HCT116 (cell line): Measurements from ENCODE around the gene TFCP2L1. TPM values are rescaled to one million over a fixed set of nuclear protein-coding genes. Genes with fewer than 3 reads are reported as not detected.

Experiments
- ATAC-seq: fragments of 200-7000 bp; cut with Tn5 transposase; 2 replicates; pipeline ENCODE4 v1.9.1; 2020; ENCODE audit warnings: mild to moderate bottlenecking, moderate library complexity
- BruUV-seq: library from RNA; stranded (reverse); fragments of 400-500 nt; replicated peaks from 2 replicates; lab custom pipeline; 2021; lab: Mats Ljungman, UMichigan
- CTCF ChIA-PET: fragments of 300-600 bp; sonication (Branson Sonifier 250); formaldehyde crosslinking; loops from one replicate; lab custom pipeline; 2021; ENCODE audit warnings: antibody characterized with exemption; lab: Charles Lee
- POLR2A ChIA-PET: fragments of 300-600, 350-600 bp; sonication (Branson Sonifier 250); formaldehyde crosslinking; loops from one replicate; lab custom pipeline; 2021; ENCODE audit warnings: antibody characterized with exemption; lab: Charles Lee
- RAD21 ChIA-PET, 2 experiments: fragments of 300-600 bp; sonication (Branson Sonifier 250); formaldehyde crosslinking; loops; one replicate each; lab custom pipeline; 2023; ENCODE audit warnings: low total read pairs in 2 of 2; ENCODE audit not compliant: uncharacterized antibody in 2 of 2, unreplicated experiment in 2 of 2, low non-redundant PET in 1 of 2; lab: Charles Lee
- DNase-seq: peaks from one replicate; pipeline ENCODE4 v3.0.0-alpha.2; 2010; ENCODE audit warnings: low read depth, low spot score
- H2AFZ ChIP-seq: fragments of 200-600 bp; shearing (Covaris generic), sonication (generic); 2 replicates; pipeline ENCODE4 v1.6.1; 2017; ENCODE audit warnings: low read depth, mixed run types, mixed read lengths, antibody characterized with exemption, low read length; ENCODE audit not compliant: poor library complexity, severe bottlenecking
- H3K27ac ChIP-seq: 2 replicates; pipeline ENCODE4 v1.5.1; 2012; ENCODE audit warnings: low read depth, low read length
- H3K27me3 ChIP-seq: fragments of 200-600 bp; sonication (generic); 2 replicates; pipeline ENCODE4 v1.6.1; 2016; ENCODE audit warnings: mixed run types, low read length, mixed read lengths; ENCODE audit not compliant: insufficient read depth
- H3K36me3 ChIP-seq, 2 experiments: fragments of 200-500 bp in 1 of 2; fragments of 200-600 bp in 1 of 2; sonication (Bioruptor generic) in 1 of 2; sonication (generic) in 1 of 2; 2 replicates each; pipeline versions ENCODE4 v1.5.1 to v1.6.1; 2014 to 2016; ENCODE audit warnings: low read length in 2 of 2, inconsistent platforms in 1 of 2, mixed read lengths in 1 of 2, mixed run types in 1 of 2; ENCODE audit not compliant: insufficient read depth in 2 of 2, control insufficient read depth in 1 of 2
- H3K4me1 ChIP-seq, 2 experiments: fragments of 200-600 bp in 1 of 2; sonication (generic) in 1 of 2; 2 replicates each; pipeline versions ENCODE4 v1.5.1 to v1.6.1; 2012 to 2017; ENCODE audit warnings: low read length in 2 of 2, inconsistent platforms in 1 of 2, mild to moderate bottlenecking in 1 of 2, mixed read lengths in 1 of 2, mixed run types in 1 of 2, moderate library complexity in 1 of 2; ENCODE audit not compliant: insufficient read depth in 2 of 2, control insufficient read depth in 1 of 2
- H3K4me2 ChIP-seq: fragments of 200-600 bp; sonication (generic); 2 replicates; pipeline ENCODE4 v1.6.1; 2017; ENCODE audit warnings: mixed run types, low read length, mixed read lengths
- H3K4me3 ChIP-seq, 2 experiments: fragments of 200-600 bp in 1 of 2; sonication (generic) in 1 of 2; replicated peaks in 1 of 2; 2 replicates each; pipeline ENCODE4 v1.5.1; 2011 to 2016; ENCODE audit warnings: low read length in 2 of 2, control low read depth in 1 of 2, low read depth in 1 of 2, mild to moderate bottlenecking in 1 of 2, mixed read lengths in 1 of 2, mixed run types in 1 of 2
- H3K79me2 ChIP-seq: fragments of 200-600 bp; sonication (generic); 2 replicates; pipeline ENCODE4 v1.6.1; 2017; ENCODE audit warnings: mild to moderate bottlenecking, mixed run types, low read length, moderate library complexity, mixed read lengths; ENCODE audit not compliant: insufficient read depth
- H3K9ac ChIP-seq: fragments of 200-600 bp; sonication (generic); 2 replicates; pipeline ENCODE4 v1.6.1; 2016; ENCODE audit warnings: low read length, mixed read lengths
- H3K9me2 ChIP-seq: fragments of 200-600 bp; sonication (generic), shearing (Covaris generic); 2 replicates; pipeline ENCODE4 v1.6.1; 2017; ENCODE audit warnings: mixed run types, mild to moderate bottlenecking, moderate library complexity; ENCODE audit not compliant: insufficient read depth
- H3K9me3 ChIP-seq, 2 experiments: fragments of 200-500 bp in 1 of 2; fragments of 200-600 bp in 1 of 2; sonication (Bioruptor generic) in 1 of 2; sonication (generic) in 1 of 2; 2 replicates each; pipeline ENCODE4 v1.6.1; 2014 to 2017; ENCODE audit warnings: low read length in 2 of 2, mixed read lengths in 2 of 2, inconsistent platforms in 1 of 2, low read depth in 1 of 2, mild to moderate bottlenecking in 1 of 2, mixed run types in 1 of 2, moderate library complexity in 1 of 2; ENCODE audit not compliant: control insufficient read depth in 1 of 2, insufficient read depth in 1 of 2
- H4K20me1 ChIP-seq: fragments of 200-600 bp; sonication (generic), shearing (Covaris generic); 2 replicates; pipeline ENCODE4 v1.6.1; 2017; ENCODE audit warnings: mixed run types, mild to moderate bottlenecking, moderate library complexity; ENCODE audit not compliant: insufficient read depth
- CBX3 ChIP-seq: IDR thresholded peaks from 2 replicates; pipeline ENCODE4 v1.6.1; 2012; ENCODE audit warnings: low read depth
- CEBPB ChIP-seq: IDR thresholded peaks from 2 replicates; pipeline ENCODE4 v1.6.1; 2012; ENCODE audit warnings: low read depth
- EGR1 ChIP-seq: IDR thresholded peaks from 2 replicates; pipeline ENCODE4 v1.6.1; 2012; ENCODE audit warnings: low read depth
- ELF1 ChIP-seq: IDR thresholded peaks from 2 replicates; pipeline ENCODE4 v1.6.1; 2012; ENCODE audit warnings: low read depth, borderline replicate concordance
- EZH2 ChIP-seq: fragments of 200-600 bp; sonication (generic); IDR thresholded peaks from 2 replicates; pipeline ENCODE4 v1.6.1; 2017; ENCODE audit warnings: antibody characterized with exemption, mixed run types
- EZH2phosphoT487 ChIP-seq: fragments of 200-600 bp; IDR thresholded peaks from 2 replicates; pipeline ENCODE4 v1.6.1; 2018; ENCODE audit warnings: antibody characterized with exemption, borderline replicate concordance
- JUND ChIP-seq: IDR thresholded peaks from 2 replicates; pipeline ENCODE4 v1.6.1; 2012
- POLR2A ChIP-seq: IDR thresholded peaks from 2 replicates; pipeline ENCODE4 v1.7.0; 2011; ENCODE audit warnings: borderline replicate concordance; ENCODE audit not compliant: insufficient read depth, insufficient read length; ENCODE audit errors: extremely low read depth
- POLR2AphosphoS5 ChIP-seq: IDR thresholded peaks from 2 replicates; pipeline ENCODE4 v1.6.1; 2011; ENCODE audit warnings: mild to moderate bottlenecking, low read depth, low read length, moderate library complexity
- RAD21 ChIP-seq: IDR thresholded peaks from 2 replicates; pipeline ENCODE4 v1.6.1; 2012; ENCODE audit warnings: low read depth, mild to moderate bottlenecking
- SP1 ChIP-seq: IDR thresholded peaks from 2 replicates; pipeline ENCODE4 v1.6.1; 2012; ENCODE audit warnings: low read depth
- SRF ChIP-seq: IDR thresholded peaks from 2 replicates; pipeline ENCODE4 v1.6.1; 2012; ENCODE audit warnings: low read depth
- TCF7L2 ChIP-seq: IDR thresholded peaks from 2 replicates; pipeline ENCODE4 v1.7.0; 2011; ENCODE audit warnings: borderline replicate concordance, inconsistent platforms; ENCODE audit not compliant: insufficient read depth, insufficient read length; ENCODE audit errors: extremely low read depth
- ZFX ChIP-seq: fragments of 450-650 bp; IDR thresholded peaks from 2 replicates; pipeline ENCODE4 v1.6.1; 2017
- ZNF274 ChIP-seq: fragments of 200-500 bp; sonication (Bioruptor generic); IDR thresholded peaks from 2 replicates; pipeline ENCODE4 v1.6.1; 2014; ENCODE audit warnings: mild to moderate bottlenecking, low read depth, low read length, inconsistent platforms
- intact Hi-C: fragments of 100-400 bp; cut with micrococcal nuclease; formaldehyde crosslinking; loops from 2 replicates; pipeline ENCODE4 v1.10.0; 2022
- total RNA-seq: library from RNA; stranded (reverse); gene quantifications from one replicate; pipeline ENCODE4 v1.2.1, GENCODE V29; 2021; ENCODE audit not compliant: unreplicated experiment
- TF ChIP-seq, protein P1 (sequence below): IDR thresholded peaks from 2 replicates; pipeline ENCODE4 v1.6.1; 2012; ENCODE audit warnings: low read depth
- TF ChIP-seq, protein P2 (sequence below), 3 experiments: fragments of 200-600 bp in 1 of 3; sonication (generic) in 1 of 3; IDR thresholded peaks in 2 of 3; conservative IDR thresholded peaks in 1 of 3; 2 replicates each; pipeline ENCODE4 v1.5.1; 2012 to 2017; ENCODE audit warnings: low read depth in 2 of 3, low read length in 2 of 3, antibody characterized with exemption in 1 of 3, borderline replicate concordance in 1 of 3, control low read depth in 1 of 3, mild to moderate bottlenecking in 1 of 3, mixed read lengths in 1 of 3, mixed run types in 1 of 3, moderate library complexity in 1 of 3; ENCODE audit not compliant: insufficient read depth in 1 of 3
- TF ChIP-seq, protein P3 (sequence below): IDR thresholded peaks from 2 replicates; pipeline ENCODE4 v1.6.1; 2011; ENCODE audit warnings: mild to moderate bottlenecking, low read length, moderate library complexity; ENCODE audit not compliant: insufficient replicate concordance; ENCODE audit errors: extremely low read depth

The TFCP2L1 gene
- total RNA-seq, 1 experiment from 2014 or later = 8.4 TPM

DNA sequence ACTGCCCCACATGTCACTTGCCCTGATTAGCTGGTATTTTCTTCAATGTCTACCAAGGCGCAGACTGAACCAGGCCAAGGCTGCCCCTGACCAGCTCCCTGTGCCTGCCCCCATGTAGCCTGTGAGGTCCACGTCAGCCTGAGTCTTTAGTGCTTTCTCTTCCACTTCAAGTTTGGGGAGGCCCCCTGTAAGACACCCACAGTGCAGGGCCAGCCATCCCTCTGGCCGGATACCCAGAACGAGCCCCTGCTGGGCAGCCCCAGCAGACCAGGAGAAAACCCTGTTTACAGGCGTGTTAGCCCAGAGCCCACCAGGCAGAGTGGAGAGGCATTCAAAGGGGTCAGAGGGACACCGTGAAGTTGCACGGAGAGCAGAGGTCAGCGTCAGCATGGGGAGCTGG, 92.4 kb downstream of the TFCP2L1 start:
- H3K4me2 ChIP-seq = no peak overlapping the region
- no peak overlapping the region for H3K9ac ChIP-seq
- no peak overlapping the region for H3K4me3 ChIP-seq
- BruUV-seq = no TSS peak
- no peaks in the 10 kb centered on the region for H3K27me3 ChIP-seq
- H3K9me3 ChIP-seq = no peaks in the 10 kb centered on the region
- no peak overlapping the region for H3K27ac ChIP-seq
- peaks cover 0 to 5% of the 10 kb centered on the region in 2 experiments; a peak in 2 of 4 replicates for H3K4me1 ChIP-seq
- ATAC-seq (no peak), DNase-seq (no peak)
- H3K9me2 ChIP-seq = no peaks in the 10 kb centered on the region
- H2AFZ ChIP-seq = no peak overlapping the region
- intact Hi-C loops = no loop called here
- CTCF ChIA-PET = no interaction called here
- H4K20me1 ChIP-seq = no peaks in the 10 kb centered on the region
- no peaks in the 10 kb centered on the region for H3K36me3 ChIP-seq
- POLR2A ChIA-PET = no interaction called here
- TF ChIP-seq, protein P1, sequence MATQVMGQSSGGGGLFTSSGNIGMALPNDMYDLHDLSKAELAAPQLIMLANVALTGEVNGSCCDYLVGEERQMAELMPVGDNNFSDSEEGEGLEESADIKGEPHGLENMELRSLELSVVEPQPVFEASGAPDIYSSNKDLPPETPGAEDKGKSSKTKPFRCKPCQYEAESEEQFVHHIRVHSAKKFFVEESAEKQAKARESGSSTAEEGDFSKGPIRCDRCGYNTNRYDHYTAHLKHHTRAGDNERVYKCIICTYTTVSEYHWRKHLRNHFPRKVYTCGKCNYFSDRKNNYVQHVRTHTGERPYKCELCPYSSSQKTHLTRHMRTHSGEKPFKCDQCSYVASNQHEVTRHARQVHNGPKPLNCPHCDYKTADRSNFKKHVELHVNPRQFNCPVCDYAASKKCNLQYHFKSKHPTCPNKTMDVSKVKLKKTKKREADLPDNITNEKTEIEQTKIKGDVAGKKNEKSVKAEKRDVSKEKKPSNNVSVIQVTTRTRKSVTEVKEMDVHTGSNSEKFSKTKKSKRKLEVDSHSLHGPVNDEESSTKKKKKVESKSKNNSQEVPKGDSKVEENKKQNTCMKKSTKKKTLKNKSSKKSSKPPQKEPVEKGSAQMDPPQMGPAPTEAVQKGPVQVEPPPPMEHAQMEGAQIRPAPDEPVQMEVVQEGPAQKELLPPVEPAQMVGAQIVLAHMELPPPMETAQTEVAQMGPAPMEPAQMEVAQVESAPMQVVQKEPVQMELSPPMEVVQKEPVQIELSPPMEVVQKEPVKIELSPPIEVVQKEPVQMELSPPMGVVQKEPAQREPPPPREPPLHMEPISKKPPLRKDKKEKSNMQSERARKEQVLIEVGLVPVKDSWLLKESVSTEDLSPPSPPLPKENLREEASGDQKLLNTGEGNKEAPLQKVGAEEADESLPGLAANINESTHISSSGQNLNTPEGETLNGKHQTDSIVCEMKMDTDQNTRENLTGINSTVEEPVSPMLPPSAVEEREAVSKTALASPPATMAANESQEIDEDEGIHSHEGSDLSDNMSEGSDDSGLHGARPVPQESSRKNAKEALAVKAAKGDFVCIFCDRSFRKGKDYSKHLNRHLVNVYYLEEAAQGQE = no peak
- TF ChIP-seq JUND (no peak), CEBPB (no peak), POLR2A (no peak), SP1 (no peak), RAD21 (no peak), EZH2phosphoT487 (no peak), POLR2AphosphoS5 (no peak), EGR1 (no peak), TCF7L2 (no peak), CBX3 (no peak), ZFX (no peak), EZH2 (no peak), SRF (no peak), ZNF274 (no peak), ELF1 (no peak)
- TF ChIP-seq, protein P2, sequence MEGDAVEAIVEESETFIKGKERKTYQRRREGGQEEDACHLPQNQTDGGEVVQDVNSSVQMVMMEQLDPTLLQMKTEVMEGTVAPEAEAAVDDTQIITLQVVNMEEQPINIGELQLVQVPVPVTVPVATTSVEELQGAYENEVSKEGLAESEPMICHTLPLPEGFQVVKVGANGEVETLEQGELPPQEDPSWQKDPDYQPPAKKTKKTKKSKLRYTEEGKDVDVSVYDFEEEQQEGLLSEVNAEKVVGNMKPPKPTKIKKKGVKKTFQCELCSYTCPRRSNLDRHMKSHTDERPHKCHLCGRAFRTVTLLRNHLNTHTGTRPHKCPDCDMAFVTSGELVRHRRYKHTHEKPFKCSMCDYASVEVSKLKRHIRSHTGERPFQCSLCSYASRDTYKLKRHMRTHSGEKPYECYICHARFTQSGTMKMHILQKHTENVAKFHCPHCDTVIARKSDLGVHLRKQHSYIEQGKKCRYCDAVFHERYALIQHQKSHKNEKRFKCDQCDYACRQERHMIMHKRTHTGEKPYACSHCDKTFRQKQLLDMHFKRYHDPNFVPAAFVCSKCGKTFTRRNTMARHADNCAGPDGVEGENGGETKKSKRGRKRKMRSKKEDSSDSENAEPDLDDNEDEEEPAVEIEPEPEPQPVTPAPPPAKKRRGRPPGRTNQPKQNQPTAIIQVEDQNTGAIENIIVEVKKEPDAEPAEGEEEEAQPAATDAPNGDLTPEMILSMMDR (IDR thresholded peaks at IDR 0.05 in 2 of 3, conservative IDR thresholded peaks at IDR 0.05 in 1 of 3; ENCODE audit: borderline replicate concordance in 1 of 3, insufficient read depth in 1 of 3, low read depth in 2 of 3, low read length in 2 of 3) = no peak
- TF ChIP-seq, protein P3, sequence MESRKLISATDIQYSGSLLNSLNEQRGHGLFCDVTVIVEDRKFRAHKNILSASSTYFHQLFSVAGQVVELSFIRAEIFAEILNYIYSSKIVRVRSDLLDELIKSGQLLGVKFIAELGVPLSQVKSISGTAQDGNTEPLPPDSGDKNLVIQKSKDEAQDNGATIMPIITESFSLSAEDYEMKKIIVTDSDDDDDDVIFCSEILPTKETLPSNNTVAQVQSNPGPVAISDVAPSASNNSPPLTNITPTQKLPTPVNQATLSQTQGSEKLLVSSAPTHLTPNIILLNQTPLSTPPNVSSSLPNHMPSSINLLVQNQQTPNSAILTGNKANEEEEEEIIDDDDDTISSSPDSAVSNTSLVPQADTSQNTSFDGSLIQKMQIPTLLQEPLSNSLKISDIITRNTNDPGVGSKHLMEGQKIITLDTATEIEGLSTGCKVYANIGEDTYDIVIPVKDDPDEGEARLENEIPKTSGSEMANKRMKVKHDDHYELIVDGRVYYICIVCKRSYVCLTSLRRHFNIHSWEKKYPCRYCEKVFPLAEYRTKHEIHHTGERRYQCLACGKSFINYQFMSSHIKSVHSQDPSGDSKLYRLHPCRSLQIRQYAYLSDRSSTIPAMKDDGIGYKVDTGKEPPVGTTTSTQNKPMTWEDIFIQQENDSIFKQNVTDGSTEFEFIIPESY = no peak
- RAD21 ChIA-PET = no interaction called here
- H3K79me2 ChIP-seq = no peaks in the 10 kb centered on the region
